Measurements from ENCODE around the gene BEST2. TPM values are rescaled to one million over a fixed set of nuclear protein-coding genes. Genes with fewer than 3 reads are reported as not detected.

The BEST2 gene
- total and polyA plus RNA-seq, 7 donors, result 0.36 to 50.0 (median 45.1) TPM; not detected in 3

DNA sequence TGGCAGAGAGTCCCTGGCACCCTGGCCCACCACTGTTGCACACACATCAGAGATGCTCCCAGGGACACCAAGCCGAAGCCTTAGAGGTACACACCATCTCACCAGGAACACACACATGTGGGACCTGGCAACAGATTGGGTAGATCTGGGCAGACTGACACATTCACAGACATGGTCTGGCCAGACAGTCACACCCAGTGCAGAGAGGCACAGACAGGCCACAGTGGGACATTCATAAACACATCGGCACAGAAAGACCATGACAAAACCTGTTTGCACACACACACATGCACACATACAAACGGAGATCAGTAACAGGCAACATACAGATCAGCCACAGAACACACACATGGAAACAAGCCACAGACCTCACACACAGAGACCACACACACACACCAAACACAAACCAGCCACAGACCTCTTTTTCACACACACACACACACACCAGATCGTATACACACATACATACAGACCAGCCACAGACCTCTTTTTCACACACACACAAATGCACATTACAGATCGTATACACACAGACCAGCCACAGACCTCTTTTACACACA is 33.4 kb downstream of the BEST2 start:
- no peaks in the 10 kb centered on the region for H3K36me3 ChIP-seq
- no peaks in the 10 kb centered on the region for H3K27me3 ChIP-seq
- DNase-seq, result no peak
- intact Hi-C loops (cut with DNase I), result no loop called here
- no peaks in the 10 kb centered on the region for H3K9me3 ChIP-seq
- 39 to 41% methylated on average over 5 of the region's 5 CpGs for WGBS, 2 donors
- H3K27ac ChIP-seq, result peak overlapping the region; percentile 97 to 100 (median 98)
- peaks cover 0 to 63% (median 61%) of the 10 kb centered on the region in 4 donors for H3K4me1 ChIP-seq
- H3K4me3 ChIP-seq, result peak overlapping the region in 1 of 4 donors; percentile 2
- TF ChIP-seq EP300 (IDR thresholded peaks at IDR 0.05), result no peak
- TF ChIP-seq POLR2AphosphoS5 (IDR thresholded peaks at IDR 0.05), result no peak
- no peak for TF ChIP-seq POLR2A (IDR thresholded peaks at IDR 0.05)
- TF ChIP-seq, protein P1, sequence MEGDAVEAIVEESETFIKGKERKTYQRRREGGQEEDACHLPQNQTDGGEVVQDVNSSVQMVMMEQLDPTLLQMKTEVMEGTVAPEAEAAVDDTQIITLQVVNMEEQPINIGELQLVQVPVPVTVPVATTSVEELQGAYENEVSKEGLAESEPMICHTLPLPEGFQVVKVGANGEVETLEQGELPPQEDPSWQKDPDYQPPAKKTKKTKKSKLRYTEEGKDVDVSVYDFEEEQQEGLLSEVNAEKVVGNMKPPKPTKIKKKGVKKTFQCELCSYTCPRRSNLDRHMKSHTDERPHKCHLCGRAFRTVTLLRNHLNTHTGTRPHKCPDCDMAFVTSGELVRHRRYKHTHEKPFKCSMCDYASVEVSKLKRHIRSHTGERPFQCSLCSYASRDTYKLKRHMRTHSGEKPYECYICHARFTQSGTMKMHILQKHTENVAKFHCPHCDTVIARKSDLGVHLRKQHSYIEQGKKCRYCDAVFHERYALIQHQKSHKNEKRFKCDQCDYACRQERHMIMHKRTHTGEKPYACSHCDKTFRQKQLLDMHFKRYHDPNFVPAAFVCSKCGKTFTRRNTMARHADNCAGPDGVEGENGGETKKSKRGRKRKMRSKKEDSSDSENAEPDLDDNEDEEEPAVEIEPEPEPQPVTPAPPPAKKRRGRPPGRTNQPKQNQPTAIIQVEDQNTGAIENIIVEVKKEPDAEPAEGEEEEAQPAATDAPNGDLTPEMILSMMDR (IDR thresholded peaks at IDR 0.05), result no peak

DNA sequence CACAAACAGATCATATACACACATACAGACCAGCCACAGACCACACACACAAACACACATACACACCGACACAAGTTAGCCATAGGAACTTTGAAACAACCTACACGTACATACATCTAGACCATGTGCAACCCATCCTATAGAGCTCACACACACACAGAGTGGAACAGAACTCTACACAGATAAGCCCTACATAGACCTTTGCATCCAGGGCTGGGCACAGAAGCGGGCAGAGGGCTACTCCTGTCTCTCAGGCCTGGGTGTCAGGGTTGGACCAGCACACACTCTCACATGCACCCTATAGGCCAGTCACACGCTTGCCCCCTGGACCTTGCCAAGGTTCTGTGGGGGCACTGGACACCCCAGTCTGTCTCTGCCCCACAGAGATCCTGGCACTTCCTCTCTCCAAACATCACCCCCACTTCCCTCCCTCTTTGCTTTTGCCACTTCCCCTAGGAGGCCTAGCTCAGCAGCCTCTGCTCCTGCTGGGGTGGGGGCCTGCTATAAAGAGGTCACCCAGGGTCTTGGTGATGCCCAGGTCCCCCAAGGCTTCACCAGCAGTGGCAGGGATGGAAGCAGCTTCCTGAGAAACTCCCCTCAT is 33.9 kb downstream of the BEST2 start:
- H3K27me3 ChIP-seq, result no peaks in the 10 kb centered on the region
- peak overlapping the region in 1 of 4 donors; percentile 2 for H3K4me3 ChIP-seq
- H3K27ac ChIP-seq, result peak overlapping the region; percentile 97 to 100 (median 98)
- H3K36me3 ChIP-seq, result no peaks in the 10 kb centered on the region
- intact Hi-C loops (cut with DNase I), result no loop called here
- H3K4me1 ChIP-seq, result peaks cover 0 to 64% (median 62%) of the 10 kb centered on the region in 4 donors
- DNase-seq, result no peak
- H3K9me3 ChIP-seq, result no peaks in the 10 kb centered on the region
- TF ChIP-seq POLR2AphosphoS5 (IDR thresholded peaks at IDR 0.05), result peak in 1 of 4 donors; percentile 14
- no peak for TF ChIP-seq EP300 (IDR thresholded peaks at IDR 0.05)
- WGBS, 2 donors, result 41 to 56% methylated on average over 4 of the region's 4 CpGs

DNA sequence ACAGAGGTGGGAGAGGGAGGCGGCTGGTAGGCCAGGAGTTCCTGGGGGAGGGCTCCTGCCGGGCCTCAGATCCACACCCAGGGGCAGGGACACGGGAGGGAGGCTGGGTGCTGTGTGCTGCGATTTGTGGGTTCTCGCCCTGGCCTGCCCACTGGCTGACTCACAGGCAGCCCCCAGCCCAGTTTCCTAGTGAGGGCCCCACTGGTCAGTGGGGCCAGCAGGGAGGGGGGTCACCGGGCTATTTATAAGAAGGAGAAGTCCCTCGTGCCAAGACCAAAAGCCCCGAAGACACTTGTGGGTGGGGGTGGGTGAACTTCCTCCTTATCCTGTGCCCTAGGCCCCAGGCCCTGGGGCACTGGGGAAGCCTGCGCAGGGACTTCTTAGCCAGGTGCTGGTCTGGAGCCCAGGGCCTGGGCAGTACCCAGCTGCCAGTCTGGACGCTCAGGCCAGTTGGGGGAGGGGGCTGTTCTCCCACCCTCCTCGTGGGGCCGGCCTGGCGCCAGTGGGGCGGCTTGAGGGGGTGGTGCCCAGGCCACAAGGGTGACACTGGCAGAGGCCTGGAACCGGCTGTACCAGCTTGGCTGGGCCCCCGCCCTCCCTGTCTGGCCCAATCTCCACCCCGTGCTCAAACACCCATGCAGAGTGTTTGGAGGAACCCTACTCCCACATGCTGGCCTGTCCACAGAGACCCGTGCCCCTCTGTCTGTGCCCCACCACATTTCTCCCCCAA is 34.7 kb downstream of the BEST2 start:
- WGBS, 2 donors, result 9 to 27% methylated on average over 18 of the region's 18 CpGs
- TF ChIP-seq, protein P1 (IDR thresholded peaks at IDR 0.05), result no peak
- TF ChIP-seq POLR2A (IDR thresholded peaks at IDR 0.05) (peak in 1 of 2 donors; percentile 36), POLR2AphosphoS5 (IDR thresholded peaks at IDR 0.05) (peak in 2 of 4 donors; percentile 8 to 31)
- Histone ChIP-seq H3K4me3 (no peak overlapping the region), H3K36me3 (no peaks in the 10 kb centered on the region), H3K4me1 (peaks cover 0 to 70% (median 67%) of the 10 kb centered on the region in 4 donors), H3K27ac (peak overlapping the region; percentile 97 to 100 (median 98)), H3K27me3 (no peaks in the 10 kb centered on the region), H3K9me3 (no peaks in the 10 kb centered on the region)
- peak; percentile 83 for DNase-seq
- intact Hi-C loops (cut with DNase I), result no loop called here

DNA sequence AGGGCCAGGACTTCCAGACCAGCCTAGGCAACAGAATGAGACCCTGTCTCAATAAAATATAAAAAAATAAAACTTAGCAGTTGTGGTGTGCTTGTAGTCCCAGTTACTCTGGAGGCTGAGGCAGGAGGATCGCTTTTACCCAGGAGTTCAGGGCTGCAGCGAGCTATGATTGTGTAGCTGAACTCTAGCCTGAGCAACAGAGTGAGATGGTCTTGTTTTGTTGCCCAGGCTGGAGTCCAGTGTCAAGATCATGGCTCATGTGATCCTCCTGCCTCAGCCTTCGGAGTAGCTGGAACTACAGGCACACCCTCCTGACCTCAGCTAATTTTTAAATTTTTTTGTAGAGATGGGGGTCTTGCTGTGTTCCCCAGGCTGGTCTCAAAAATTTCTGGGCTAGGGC is 35.4 kb downstream of the BEST2 start:
- no peak for DNase-seq
- no peaks in the 10 kb centered on the region for H3K9me3 ChIP-seq
- 76 to 80% methylated on average over 3 of the region's 3 CpGs for WGBS, 2 donors
- H3K27ac ChIP-seq, result peak overlapping the region; percentile 97 to 100 (median 98)
- H3K4me1 ChIP-seq, result peaks cover 0 to 67% (median 66%) of the 10 kb centered on the region in 4 donors
- H3K36me3 ChIP-seq, result no peaks in the 10 kb centered on the region
- H3K4me3 ChIP-seq, result no peak overlapping the region
- no peak for TF ChIP-seq EP300 (IDR thresholded peaks at IDR 0.05)
- TF ChIP-seq, protein P1 (IDR thresholded peaks at IDR 0.05), result no peak
- TF ChIP-seq POLR2A (IDR thresholded peaks at IDR 0.05), result no peak
- TF ChIP-seq POLR2AphosphoS5 (IDR thresholded peaks at IDR 0.05), result no peak
- no peaks in the 10 kb centered on the region for H3K27me3 ChIP-seq
- intact Hi-C loops (cut with DNase I), result no loop called here

DNA sequence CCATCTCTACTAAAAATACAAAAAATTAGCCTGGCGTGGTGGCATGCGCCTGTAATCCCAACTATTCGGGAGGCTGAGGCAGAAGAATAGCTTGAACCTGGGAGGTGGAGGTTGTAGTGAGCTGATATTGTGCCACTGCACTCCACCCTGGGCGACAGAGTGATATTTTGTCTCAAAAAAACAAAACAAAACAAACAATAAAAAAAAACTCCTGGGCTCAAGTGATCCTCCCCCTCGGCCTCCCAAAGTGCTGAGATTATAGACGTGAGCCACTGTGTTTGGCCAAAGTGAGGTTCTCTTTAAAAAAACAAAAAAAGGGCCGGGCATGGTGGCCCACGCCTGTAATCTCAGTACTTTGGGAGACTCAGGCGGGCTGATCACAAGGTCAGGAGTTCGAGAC is 35.9 kb downstream of the BEST2 start:
- 54 to 74% methylated on average over 10 of the region's 10 CpGs for WGBS, 2 donors
- intact Hi-C loops (cut with DNase I), result no loop called here
- Histone ChIP-seq H3K36me3 (no peaks in the 10 kb centered on the region), H3K27me3 (no peaks in the 10 kb centered on the region), H3K4me1 (peaks cover 0 to 66% (median 62%) of the 10 kb centered on the region in 4 donors), H3K27ac (peak overlapping the region; percentile 97 to 100 (median 98)), H3K4me3 (no peak overlapping the region), H3K9me3 (no peaks in the 10 kb centered on the region)
- TF ChIP-seq, protein P1 (IDR thresholded peaks at IDR 0.05), result no peak
- no peak for TF ChIP-seq POLR2A (IDR thresholded peaks at IDR 0.05)
- TF ChIP-seq EP300 (IDR thresholded peaks at IDR 0.05), result no peak
- TF ChIP-seq POLR2AphosphoS5 (IDR thresholded peaks at IDR 0.05), result no peak
- no peak for DNase-seq
